ENCODE data around the gene SLC23A1. TPM values are rescaled to one million over a fixed set of nuclear protein-coding genes. Genes with fewer than 3 reads are reported as not detected.

SLC23A1 gene
- total RNA-seq, 2 donors from 2014 or later, result 0.36 to 0.78 TPM

GRCh38 chr5:139378941-139379361, 4.1 kb downstream of the SLC23A1 start:
- Mint-ChIP-seq H3K4me1 (ENCODE audit: low read depth in 2 of 2) (peaks cover 0 to 2% of the 10 kb centered on the region in 2 donors), H3K4me3 (no peak overlapping the region), H3K9me3 (no peaks in the 10 kb centered on the region), H3K27ac (no peak overlapping the region), H3K27me3 (no peaks in the 10 kb centered on the region), H3K36me3 (no peaks in the 10 kb centered on the region)
- no peak for DNase-seq (ENCODE audit: low spot score)
- ATAC-seq, result no peak

GRCh38 chr5:139378101-139378825, 4.8 kb downstream of the SLC23A1 start:
- H3K9me3 Mint-ChIP-seq, result no peaks in the 10 kb centered on the region
- H3K27ac Mint-ChIP-seq, result no peak overlapping the region
- no peaks in the 10 kb centered on the region for H3K27me3 Mint-ChIP-seq
- no peaks in the 10 kb centered on the region for H3K36me3 Mint-ChIP-seq
- DNase-seq (ENCODE audit: low spot score) (no peak), ATAC-seq (peak in 1 of 2 donors; percentile 3)
- no peak overlapping the region for H3K4me3 Mint-ChIP-seq
- peaks cover 0 to under 1% of the 10 kb centered on the region in 2 donors for H3K4me1 Mint-ChIP-seq (ENCODE audit: low read depth in 2 of 2)

GRCh38 chr5:139377226-139377625, 5.9 kb downstream of the SLC23A1 start:
- H3K36me3 Mint-ChIP-seq, result peaks cover under 1% of the 10 kb centered on the region
- H3K4me1 Mint-ChIP-seq (ENCODE audit: low read depth in 2 of 2), result peaks cover 0 to 1% of the 10 kb centered on the region in 2 donors
- H3K27me3 Mint-ChIP-seq, result no peaks in the 10 kb centered on the region
- no peak overlapping the region for H3K4me3 Mint-ChIP-seq
- no peak for ATAC-seq
- no peaks in the 10 kb centered on the region for H3K9me3 Mint-ChIP-seq
- DNase-seq (ENCODE audit: low spot score), result no peak
- H3K27ac Mint-ChIP-seq, result no peak overlapping the region

DNA sequence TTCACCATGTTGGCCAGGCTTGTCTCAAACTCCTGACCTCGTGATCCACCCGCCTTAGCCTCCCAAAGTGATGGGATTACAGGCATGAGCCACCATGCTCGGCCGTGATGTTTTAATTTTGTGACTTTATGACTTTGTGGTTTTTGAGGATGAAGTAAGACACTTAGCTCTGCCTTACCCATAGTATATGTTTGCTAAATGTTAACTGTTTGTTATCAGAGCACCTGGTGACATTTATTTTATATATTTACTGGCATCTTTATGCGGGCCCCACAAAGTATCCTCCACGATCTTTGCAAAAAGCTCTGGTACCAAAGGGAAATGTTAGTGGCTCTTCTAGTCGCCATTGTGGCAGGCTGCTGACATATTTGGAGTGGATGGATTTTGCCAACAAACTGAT, 6.7 kb downstream of the SLC23A1 start:
- Mint-ChIP-seq H3K9me3 (no peaks in the 10 kb centered on the region), H3K4me1 (ENCODE audit: low read depth in 2 of 2) (peaks cover 5 to 6% of the 10 kb centered on the region in 2 donors), H3K4me3 (no peak overlapping the region), H3K36me3 (peaks cover 5% of the 10 kb centered on the region), H3K27me3 (no peaks in the 10 kb centered on the region), H3K27ac (no peak overlapping the region)
- no peak for DNase-seq (ENCODE audit: low spot score)
- ATAC-seq, result no peak

GRCh38 chr5:139374909-139375308, 8.2 kb downstream of the SLC23A1 start:
- no peak for DNase-seq (ENCODE audit: low spot score)
- Mint-ChIP-seq H3K4me3 (no peak overlapping the region), H3K4me1 (ENCODE audit: low read depth in 2 of 2) (peaks cover 5 to 6% of the 10 kb centered on the region in 2 donors), H3K27ac (no peak overlapping the region), H3K36me3 (peaks cover 5% of the 10 kb centered on the region), H3K9me3 (no peaks in the 10 kb centered on the region), H3K27me3 (no peaks in the 10 kb centered on the region)
- ATAC-seq, result no peak

- Mint-ChIP-seq H3K27me3 (no peaks in the 10 kb centered on the region), H3K36me3 (peaks cover 9% of the 10 kb centered on the region), H3K27ac (peak overlapping the region; percentile 21 to 56), H3K9me3 (no peaks in the 10 kb centered on the region), H3K4me1 (ENCODE audit: low read depth in 2 of 2) (peaks cover 5 to 6% of the 10 kb centered on the region in 2 donors), H3K4me3 (no peak overlapping the region)
- no peak for ATAC-seq
- DNase-seq (ENCODE audit: low spot score), result no peak
These were observed 11.3 kb downstream of the SLC23A1 start for GRCh38 chr5:139371482-139372435.

GRCh38 chr5:139369181-139369580, 13.9 kb downstream of the SLC23A1 start:
- no peaks in the 10 kb centered on the region for H3K27me3 Mint-ChIP-seq
- H3K36me3 Mint-ChIP-seq, result peaks cover 13% of the 10 kb centered on the region
- H3K9me3 Mint-ChIP-seq, result no peaks in the 10 kb centered on the region
- H3K4me1 Mint-ChIP-seq (ENCODE audit: low read depth in 2 of 2), result peaks cover 5 to 7% of the 10 kb centered on the region in 2 donors
- no peak overlapping the region for H3K27ac Mint-ChIP-seq
- no peak overlapping the region for H3K4me3 Mint-ChIP-seq
- ATAC-seq, result no peak
- no peak for DNase-seq (ENCODE audit: low spot score)

- ATAC-seq, result no peak
- no peak overlapping the region for H3K27ac Mint-ChIP-seq
- peaks cover 19% of the 10 kb centered on the region for H3K36me3 Mint-ChIP-seq
- no peaks in the 10 kb centered on the region for H3K9me3 Mint-ChIP-seq
- H3K4me1 Mint-ChIP-seq (ENCODE audit: low read depth in 2 of 2), result peaks cover 6 to 13% of the 10 kb centered on the region in 2 donors
- H3K4me3 Mint-ChIP-seq, result no peak overlapping the region
- H3K27me3 Mint-ChIP-seq, result no peaks in the 10 kb centered on the region
- no peak for DNase-seq (ENCODE audit: low spot score)
These were observed 14.5 kb downstream of the SLC23A1 start for GRCh38 chr5:139368613-139369012.

GRCh38 chr5:139364466-139364865, 18.6 kb downstream of the SLC23A1 start:
- Mint-ChIP-seq H3K36me3 (peaks cover 14% of the 10 kb centered on the region), H3K9me3 (no peaks in the 10 kb centered on the region), H3K4me3 (no peak overlapping the region), H3K27me3 (no peaks in the 10 kb centered on the region), H3K4me1 (ENCODE audit: low read depth in 2 of 2) (peaks cover 14% of the 10 kb centered on the region in 2 donors), H3K27ac (peak overlapping the region; percentile 11 to 33)
- DNase-seq (ENCODE audit: low spot score) (no peak), ATAC-seq (no peak)

DNA sequence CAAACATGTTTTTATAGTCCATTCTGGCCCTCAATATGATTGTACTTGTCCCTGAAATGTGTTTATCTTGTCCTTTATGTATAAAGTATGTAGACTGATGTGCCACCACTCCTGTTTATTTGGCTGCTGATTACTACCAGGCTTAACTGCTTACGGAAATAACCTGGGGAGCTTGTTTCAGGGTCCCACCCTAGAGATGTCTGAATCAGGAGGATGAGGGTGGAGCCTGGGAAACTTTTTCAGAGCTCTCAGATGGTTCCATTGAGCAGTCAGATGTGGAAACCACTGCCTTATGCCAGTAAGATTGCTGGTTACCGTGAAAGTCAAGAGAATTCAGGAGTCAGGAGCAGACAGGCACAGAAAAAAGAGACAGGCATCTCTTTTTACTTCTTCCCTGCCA, 19.2 kb downstream of the SLC23A1 start:
- peaks cover 14% of the 10 kb centered on the region for H3K36me3 Mint-ChIP-seq

GRCh38 chr5:139361835-139362429, 21.2 kb downstream of the SLC23A1 start:
- DNase-seq (ENCODE audit: low spot score) (no peak), ATAC-seq (no peak)
- H3K27me3 Mint-ChIP-seq, result no peaks in the 10 kb centered on the region
- H3K36me3 Mint-ChIP-seq, result peaks cover 10% of the 10 kb centered on the region
- no peaks in the 10 kb centered on the region for H3K9me3 Mint-ChIP-seq
- H3K4me1 Mint-ChIP-seq (ENCODE audit: low read depth in 2 of 2), result peaks cover 27 to 29% of the 10 kb centered on the region in 2 donors
- H3K27ac Mint-ChIP-seq, result no peak overlapping the region
- H3K4me3 Mint-ChIP-seq, result no peak overlapping the region

More for the DNA sequence above, 19.2 kb downstream of the SLC23A1 start:
- no peak for DNase-seq (ENCODE audit: low spot score)
- Mint-ChIP-seq H3K27me3 (no peaks in the 10 kb centered on the region), H3K9me3 (no peaks in the 10 kb centered on the region), H3K4me3 (no peak overlapping the region), H3K27ac (peak overlapping the region; percentile 11 to 33), H3K4me1 (ENCODE audit: low read depth in 2 of 2) (peaks cover 14 to 16% of the 10 kb centered on the region in 2 donors)
- ATAC-seq, result no peak

GRCh38 chr5:139360384-139360783, 22.7 kb downstream of the SLC23A1 start:
- DNase-seq (ENCODE audit: low spot score), result no peak
- Mint-ChIP-seq H3K4me3 (no peak overlapping the region), H3K9me3 (no peaks in the 10 kb centered on the region), H3K27me3 (no peaks in the 10 kb centered on the region), H3K4me1 (ENCODE audit: low read depth in 2 of 2) (peaks cover 27 to 29% of the 10 kb centered on the region in 2 donors), H3K36me3 (peaks cover 10% of the 10 kb centered on the region), H3K27ac (peak overlapping the region in 1 of 2 donors; percentile 66)
- ATAC-seq, result no peak

- no peaks in the 10 kb centered on the region for H3K9me3 Mint-ChIP-seq
- H3K4me3 Mint-ChIP-seq, result no peak overlapping the region
- no peak for DNase-seq (ENCODE audit: low spot score)
- peaks cover 8% of the 10 kb centered on the region for H3K36me3 Mint-ChIP-seq
- ATAC-seq, result no peak
- peak overlapping the region in 1 of 2 donors; percentile 16 for H3K27ac Mint-ChIP-seq
- no peaks in the 10 kb centered on the region for H3K27me3 Mint-ChIP-seq
- peaks cover 25 to 31% of the 10 kb centered on the region in 2 donors for H3K4me1 Mint-ChIP-seq (ENCODE audit: low read depth in 2 of 2)
These were observed 25.0 kb downstream of the SLC23A1 start for GRCh38 chr5:139358064-139358463.
